HepG2 (cell line): Measurements from ENCODE around the gene DNAJC1. TPM values are rescaled to one million over a fixed set of nuclear protein-coding genes. Genes with fewer than 3 reads are reported as not detected.

Experiments
- ATAC-seq: fragments of 200-7000 bp; cut with Tn5 transposase; 3 replicates; pipeline ENCODE4 v1.9.1; 2020; ENCODE audit warnings: mild to moderate bottlenecking, moderate library complexity
- BruUV-seq: library from RNA; stranded (reverse); fragments of 400-500 nt; replicated peaks from 2 replicates; lab custom pipeline; 2021; lab: Mats Ljungman, UMichigan
- CTCF ChIA-PET: fragments of 300-600 bp; formaldehyde crosslinking; extraction: SDS; loops from one replicate; lab custom pipeline; 2021; ENCODE audit warnings: low total read pairs, inconsistent platforms, low intra/inter-chr PET ratio; lab: Yijun Ruan, JAX
- POLR2A ChIA-PET: fragments of 350-600 bp; sonication (Branson Sonifier 250); formaldehyde crosslinking; loops from one replicate; lab custom pipeline; 2020; ENCODE audit warnings: antibody characterized with exemption, inconsistent platforms; lab: Yijun Ruan, JAX
- DNase-seq: peaks from one replicate; pipeline ENCODE4 v3.0.0-alpha.2; 2015; ENCODE audit warnings: low spot score
- FAIRE-seq: peaks from 3 replicates; lab custom pipeline; 2011; peaks lifted over from hg19 to GRCh38; lab: Jason Lieb, UNC
- H2AFZ ChIP-seq: one replicate; pipeline ENCODE4 v1.6.1; 2011; ENCODE audit warnings: low read length, inconsistent platforms
- H3K27ac ChIP-seq: fragments of 300-600 bp; 3 replicates; pipeline ENCODE4 v1.8.0; 2011; ENCODE audit warnings: mixed run types, mild to moderate bottlenecking, mixed read lengths, low read length, inconsistent platforms; ENCODE audit not compliant: insufficient read depth; ENCODE audit errors: extremely low read length
- H3K27me3 ChIP-seq, 2 experiments: fragments of 200-600 bp in 1 of 2; 2 replicates in 1 of 2; 3 replicates in 1 of 2; pipeline versions ENCODE4 v1.6.0 to v1.8.0; 2011; ENCODE audit warnings: low read length in 2 of 2, mild to moderate bottlenecking in 2 of 2, moderate library complexity in 2 of 2, inconsistent platforms in 1 of 2; ENCODE audit not compliant: insufficient read depth in 2 of 2, control insufficient read depth in 1 of 2
- H3K36me3 ChIP-seq, 2 experiments: fragments of 200-600 bp in 1 of 2; replicated peaks in 1 of 2; 2 replicates in 1 of 2; 3 replicates in 1 of 2; pipeline versions ENCODE4 v1.5.1 to v1.8.0; 2011; ENCODE audit warnings: low read length in 2 of 2, inconsistent platforms in 1 of 2; ENCODE audit not compliant: insufficient read depth in 2 of 2, control insufficient read depth in 1 of 2
- H3K4me1 ChIP-seq: 2 replicates; pipeline ENCODE4 v1.5.1; 2012; ENCODE audit warnings: low read length, inconsistent platforms; ENCODE audit not compliant: insufficient read depth
- H3K4me2 ChIP-seq: 2 replicates; pipeline ENCODE4 v1.6.0; 2011; ENCODE audit warnings: low read depth, low read length, inconsistent platforms
- H3K4me3 ChIP-seq, 3 experiments: fragments of 200-600 bp in 1 of 3; sonication (generic), shearing (Covaris generic) in 1 of 3; replicated peaks in 1 of 3; 2 replicates each; pipeline ENCODE4 v1.5.1; 2011 to 2016; ENCODE audit warnings: low read length in 3 of 3, inconsistent platforms in 2 of 3, low read depth in 2 of 3, mild to moderate bottlenecking in 2 of 3, control low read depth in 1 of 3, mixed read lengths in 1 of 3; ENCODE audit not compliant: insufficient read depth in 1 of 3
- H3K79me2 ChIP-seq: one replicate; pipeline ENCODE4 v1.6.1; 2011; ENCODE audit warnings: low read length, inconsistent platforms; ENCODE audit not compliant: insufficient read depth
- H3K9ac ChIP-seq: 2 replicates; pipeline ENCODE4 v1.6.0; 2011; ENCODE audit warnings: mild to moderate bottlenecking, low read depth, low read length, inconsistent platforms; ENCODE audit not compliant: insufficient read depth
- H3K9me3 ChIP-seq: 2 replicates; pipeline ENCODE4 v1.5.1; 2012; ENCODE audit warnings: mild to moderate bottlenecking, low read length
- H4K20me1 ChIP-seq: 2 replicates; pipeline ENCODE4 v1.6.0; 2011; ENCODE audit warnings: inconsistent platforms, mild to moderate bottlenecking, low read length, moderate library complexity; ENCODE audit not compliant: insufficient read depth
- ARNT2 ChIP-seq: sonication (generic); formaldehyde crosslinking; IDR thresholded peaks from 2 replicates; pipeline ENCODE4 v1.8.0; 2022; ENCODE audit warnings: mild to moderate bottlenecking, low read depth, missing genetic modification reagents, moderate library complexity
- HNRNPLL ChIP-seq: fragments of 200-400 bp; formaldehyde crosslinking; IDR thresholded peaks from 2 replicates; pipeline ENCODE4 v1.6.1; 2017; ENCODE audit warnings: mild to moderate bottlenecking, low read depth, low read length; ENCODE audit not compliant: poor library complexity, severe bottlenecking
- KDM2A ChIP-seq: sonication (generic); formaldehyde crosslinking; IDR thresholded peaks from 2 replicates; pipeline ENCODE4 v1.4.0; 2020; ENCODE audit warnings: low read depth, missing genetic modification reagents, borderline replicate concordance
- MAFF ChIP-seq: IDR thresholded peaks from 2 replicates; pipeline ENCODE4 v1.6.1; 2011; ENCODE audit warnings: low read depth, low read length, improper control_type of control experiment
- MTA1 ChIP-seq: sonication (generic); formaldehyde crosslinking; IDR thresholded peaks from 2 replicates; pipeline ENCODE4 v1.4.0; 2020; ENCODE audit warnings: missing genetic modification reagents, mild to moderate bottlenecking, borderline replicate concordance
- TGIF2 ChIP-seq: IDR thresholded peaks from 2 replicates; pipeline ENCODE4 v1.6.1; 2016; ENCODE audit warnings: control low read depth, missing compliant biosample characterization
- ZNF44 ChIP-seq: sonication (generic); formaldehyde crosslinking; IDR thresholded peaks from 2 replicates; pipeline ENCODE4 v1.5.1; 2020; ENCODE audit warnings: mild to moderate bottlenecking, missing genetic modification reagents
- ZNF703 ChIP-seq: sonication (generic); formaldehyde crosslinking; IDR thresholded peaks from 2 replicates; pipeline ENCODE4 v1.5.1; 2020; ENCODE audit warnings: missing genetic modification reagents, mild to moderate bottlenecking, moderate library complexity, borderline replicate concordance
- WGBS: methylation state at CpG from one replicate; pipeline ENCODE4 v1.1.6; 2017; ENCODE audit warnings: low lambda C conversion rate; 5-methylcytosine and 5-hydroxymethylcytosine counted together
- in situ Hi-C: cut with HindIII; loops from 2 replicates; pipeline ENCODE4 v1.10.0; 2017; ENCODE audit warnings: low pct_unique_long_range_greater_than_20kb; ENCODE audit not compliant: extremely low pct_ligation_motif_present
- intact Hi-C: fragments of 100-400 bp; cut with micrococcal nuclease; formaldehyde crosslinking; loops from one replicate; pipeline ENCODE4 v1.10.0; 2022; ENCODE audit not compliant: unreplicated experiment
- polyA plus RNA-seq, 8 experiments: library from polyadenylated mRNA; depleted of rRNA in 3 of 8; stranded (reverse) in 7 of 8; unstranded in 1 of 8; fragments of >200 nt; fragmentation: Illumina TruSeq in 4 of 8; extraction: Trizol in 4 of 8; gene quantifications; 2 replicates each; pipeline versions ENCODE4 v1.2.1 to v1.2.3, GENCODE V29; 2011 to 2016; ENCODE audit warnings: low read depth in 4 of 8, missing spikeins in 1 of 8, mixed read lengths in 1 of 8; ENCODE audit not compliant: insufficient read depth in 1 of 8
- total RNA-seq, 5 experiments: library from RNA; depleted of rRNA; stranded (reverse); fragments of >200 nt; fragmentation: Illumina TruSeq; extraction: Trizol; gene quantifications; 2 replicates each; pipeline ENCODE4 v1.2.3, GENCODE V29; 2016; ENCODE audit warnings: low read depth in 1 of 5
- TF ChIP-seq, protein P1 (sequence below): sonication (generic); formaldehyde crosslinking; IDR thresholded peaks from 2 replicates; pipeline ENCODE4 v1.9.0; 2022; ENCODE audit warnings: low read depth, missing genetic modification reagents
- TF ChIP-seq, protein P2 (sequence below): sonication (generic); formaldehyde crosslinking; IDR thresholded peaks from 2 replicates; pipeline ENCODE4 v1.5.0; 2020; ENCODE audit warnings: missing genetic modification reagents, mild to moderate bottlenecking, borderline replicate concordance
- TF ChIP-seq, protein P3 (sequence below): sonication (generic); formaldehyde crosslinking; IDR thresholded peaks from 2 replicates; pipeline ENCODE4 v1.8.0; 2022; ENCODE audit warnings: missing genetic modification reagents, mild to moderate bottlenecking, borderline replicate concordance
- TF ChIP-seq, protein P4 (sequence below): sonication (generic); formaldehyde crosslinking; IDR thresholded peaks from 2 replicates; pipeline ENCODE4 v1.4.0; 2020; ENCODE audit warnings: mild to moderate bottlenecking, missing genetic modification reagents

Gene DNAJC1
- total and polyA plus RNA-seq, 2 of the 13 experiments (the other 11 are each of a cell fraction or from before 2014, with no cell fraction given) = 9.9 to 16.6 TPM

DNA sequence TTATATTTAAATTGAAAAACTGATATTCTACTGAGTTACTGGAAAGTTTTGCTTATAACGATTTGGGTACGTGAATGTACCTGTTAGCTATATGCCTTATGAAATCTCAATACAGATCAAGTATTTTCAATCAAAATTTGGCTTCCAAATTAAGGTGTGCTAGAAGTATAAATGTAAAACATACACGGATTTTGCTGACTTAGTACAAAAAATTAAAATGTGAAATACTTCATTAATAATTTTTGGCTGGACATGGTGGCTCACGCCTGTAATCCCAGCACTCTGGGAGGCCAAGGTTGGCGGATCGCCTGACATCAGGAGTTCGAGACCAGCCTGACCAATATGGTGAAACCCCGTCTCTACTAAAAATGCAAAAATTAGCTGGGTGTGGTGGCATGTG is 11.7 kb downstream of the DNAJC1 start:
- no TSS peak for BruUV-seq
- no peaks in the 10 kb centered on the region for H4K20me1 ChIP-seq
- ATAC-seq (no peak), DNase-seq (no peak), FAIRE-seq (no peak)
- POLR2A ChIA-PET = no interaction called here
- H3K79me2 ChIP-seq = peaks cover 1% of the 10 kb centered on the region
- H2AFZ ChIP-seq = no peak overlapping the region
- no peak overlapping the region for H3K4me3 ChIP-seq
- no peak overlapping the region for H3K4me2 ChIP-seq
- H3K27me3 ChIP-seq = no peaks in the 10 kb centered on the region
- H3K9ac ChIP-seq = no peak overlapping the region
- H3K4me1 ChIP-seq = no peaks in the 10 kb centered on the region
- WGBS = 92% methylated on average over 8 of the region's 8 CpGs
- H3K36me3 ChIP-seq = no peaks in the 10 kb centered on the region
- CTCF ChIA-PET = no interaction called here
- intact Hi-C loops (loop anchor here (10.0 kb wide), 1 partner anchor 993 kb away; no protein-coding TSS in a partner anchor), in situ Hi-C loops (loop anchor here (5.0 to 25.0 kb wide), 2 partner anchors 571 to 1076 kb away; no protein-coding TSS in a partner anchor)
- H3K9me3 ChIP-seq = no peaks in the 10 kb centered on the region
- no peak overlapping the region for H3K27ac ChIP-seq
- TF ChIP-seq TGIF2 = no peak
- no peak for TF ChIP-seq MTA1 (CRISPR knock-in tag)
- no peak for TF ChIP-seq ARNT2 (CRISPR knock-in tag)
- TF ChIP-seq ZNF44 (CRISPR knock-in tag) = no peak
- peak; percentile 56 for TF ChIP-seq MAFF
- TF ChIP-seq, protein P1, sequence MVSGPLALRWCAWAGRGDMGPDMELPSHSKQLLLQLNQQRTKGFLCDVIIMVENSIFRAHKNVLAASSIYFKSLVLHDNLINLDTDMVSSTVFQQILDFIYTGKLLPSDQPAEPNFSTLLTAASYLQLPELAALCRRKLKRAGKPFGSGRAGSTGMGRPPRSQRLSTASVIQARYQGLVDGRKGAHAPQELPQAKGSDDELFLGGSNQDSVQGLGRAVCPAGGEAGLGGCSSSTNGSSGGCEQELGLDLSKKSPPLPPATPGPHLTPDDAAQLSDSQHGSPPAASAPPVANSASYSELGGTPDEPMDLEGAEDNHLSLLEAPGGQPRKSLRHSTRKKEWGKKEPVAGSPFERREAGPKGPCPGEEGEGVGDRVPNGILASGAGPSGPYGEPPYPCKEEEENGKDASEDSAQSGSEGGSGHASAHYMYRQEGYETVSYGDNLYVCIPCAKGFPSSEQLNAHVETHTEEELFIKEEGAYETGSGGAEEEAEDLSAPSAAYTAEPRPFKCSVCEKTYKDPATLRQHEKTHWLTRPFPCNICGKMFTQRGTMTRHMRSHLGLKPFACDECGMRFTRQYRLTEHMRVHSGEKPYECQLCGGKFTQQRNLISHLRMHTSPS = no peak
- no peak for TF ChIP-seq KDM2A (CRISPR knock-in tag)
- TF ChIP-seq, protein P2, sequence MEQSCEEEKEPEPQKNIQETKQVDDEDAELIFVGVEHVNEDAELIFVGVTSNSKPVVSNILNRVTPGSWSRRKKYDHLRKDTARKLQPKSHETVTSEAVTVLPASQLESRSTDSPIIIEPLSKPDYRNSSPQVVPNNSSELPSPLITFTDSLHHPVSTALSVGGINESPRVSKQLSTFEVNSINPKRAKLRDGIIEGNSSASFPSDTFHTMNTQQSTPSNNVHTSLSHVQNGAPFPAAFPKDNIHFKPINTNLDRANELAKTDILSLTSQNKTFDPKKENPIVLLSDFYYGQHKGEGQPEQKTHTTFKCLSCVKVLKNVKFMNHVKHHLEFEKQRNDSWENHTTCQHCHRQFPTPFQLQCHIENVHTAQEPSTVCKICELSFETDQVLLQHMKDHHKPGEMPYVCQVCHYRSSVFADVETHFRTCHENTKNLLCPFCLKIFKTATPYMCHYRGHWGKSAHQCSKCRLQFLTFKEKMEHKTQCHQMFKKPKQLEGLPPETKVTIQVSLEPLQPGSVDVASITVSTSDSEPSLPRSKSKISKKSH (CRISPR knock-in tag) = no peak
- TF ChIP-seq, protein P3, sequence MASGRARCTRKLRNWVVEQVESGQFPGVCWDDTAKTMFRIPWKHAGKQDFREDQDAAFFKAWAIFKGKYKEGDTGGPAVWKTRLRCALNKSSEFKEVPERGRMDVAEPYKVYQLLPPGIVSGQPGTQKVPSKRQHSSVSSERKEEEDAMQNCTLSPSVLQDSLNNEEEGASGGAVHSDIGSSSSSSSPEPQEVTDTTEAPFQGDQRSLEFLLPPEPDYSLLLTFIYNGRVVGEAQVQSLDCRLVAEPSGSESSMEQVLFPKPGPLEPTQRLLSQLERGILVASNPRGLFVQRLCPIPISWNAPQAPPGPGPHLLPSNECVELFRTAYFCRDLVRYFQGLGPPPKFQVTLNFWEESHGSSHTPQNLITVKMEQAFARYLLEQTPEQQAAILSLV (CRISPR knock-in tag) = no peak
- no peak for TF ChIP-seq HNRNPLL
- TF ChIP-seq, protein P4, sequence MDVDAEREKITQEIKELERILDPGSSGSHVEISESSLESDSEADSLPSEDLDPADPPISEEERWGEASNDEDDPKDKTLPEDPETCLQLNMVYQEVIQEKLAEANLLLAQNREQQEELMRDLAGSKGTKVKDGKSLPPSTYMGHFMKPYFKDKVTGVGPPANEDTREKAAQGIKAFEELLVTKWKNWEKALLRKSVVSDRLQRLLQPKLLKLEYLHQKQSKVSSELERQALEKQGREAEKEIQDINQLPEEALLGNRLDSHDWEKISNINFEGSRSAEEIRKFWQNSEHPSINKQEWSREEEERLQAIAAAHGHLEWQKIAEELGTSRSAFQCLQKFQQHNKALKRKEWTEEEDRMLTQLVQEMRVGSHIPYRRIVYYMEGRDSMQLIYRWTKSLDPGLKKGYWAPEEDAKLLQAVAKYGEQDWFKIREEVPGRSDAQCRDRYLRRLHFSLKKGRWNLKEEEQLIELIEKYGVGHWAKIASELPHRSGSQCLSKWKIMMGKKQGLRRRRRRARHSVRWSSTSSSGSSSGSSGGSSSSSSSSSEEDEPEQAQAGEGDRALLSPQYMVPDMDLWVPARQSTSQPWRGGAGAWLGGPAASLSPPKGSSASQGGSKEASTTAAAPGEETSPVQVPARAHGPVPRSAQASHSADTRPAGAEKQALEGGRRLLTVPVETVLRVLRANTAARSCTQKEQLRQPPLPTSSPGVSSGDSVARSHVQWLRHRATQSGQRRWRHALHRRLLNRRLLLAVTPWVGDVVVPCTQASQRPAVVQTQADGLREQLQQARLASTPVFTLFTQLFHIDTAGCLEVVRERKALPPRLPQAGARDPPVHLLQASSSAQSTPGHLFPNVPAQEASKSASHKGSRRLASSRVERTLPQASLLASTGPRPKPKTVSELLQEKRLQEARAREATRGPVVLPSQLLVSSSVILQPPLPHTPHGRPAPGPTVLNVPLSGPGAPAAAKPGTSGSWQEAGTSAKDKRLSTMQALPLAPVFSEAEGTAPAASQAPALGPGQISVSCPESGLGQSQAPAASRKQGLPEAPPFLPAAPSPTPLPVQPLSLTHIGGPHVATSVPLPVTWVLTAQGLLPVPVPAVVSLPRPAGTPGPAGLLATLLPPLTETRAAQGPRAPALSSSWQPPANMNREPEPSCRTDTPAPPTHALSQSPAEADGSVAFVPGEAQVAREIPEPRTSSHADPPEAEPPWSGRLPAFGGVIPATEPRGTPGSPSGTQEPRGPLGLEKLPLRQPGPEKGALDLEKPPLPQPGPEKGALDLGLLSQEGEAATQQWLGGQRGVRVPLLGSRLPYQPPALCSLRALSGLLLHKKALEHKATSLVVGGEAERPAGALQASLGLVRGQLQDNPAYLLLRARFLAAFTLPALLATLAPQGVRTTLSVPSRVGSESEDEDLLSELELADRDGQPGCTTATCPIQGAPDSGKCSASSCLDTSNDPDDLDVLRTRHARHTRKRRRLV (CRISPR knock-in tag) = no peak
- no peak for TF ChIP-seq ZNF703
